Measurements from ENCODE around the gene MPDU1.

- TF ChIP-seq CTCF (IDR thresholded peaks at IDR 0.05) = no peak
- TF ChIP-seq POLR2A (IDR thresholded peaks at IDR 0.05) = no peak
Measured at GRCh38 chr17:7636163-7636562, 52.5 kb downstream of the MPDU1 start.

Data from Peyer's patch (tissue), 4 donors.